ENCODE measurements around the gene FAM180A.
"Not testable (repeated sequence)": the region's sequence is repeated elsewhere in the genome, so short reads cannot be mapped to it uniquely, and the experiment has no call there.

The FAM180A gene

DNA sequence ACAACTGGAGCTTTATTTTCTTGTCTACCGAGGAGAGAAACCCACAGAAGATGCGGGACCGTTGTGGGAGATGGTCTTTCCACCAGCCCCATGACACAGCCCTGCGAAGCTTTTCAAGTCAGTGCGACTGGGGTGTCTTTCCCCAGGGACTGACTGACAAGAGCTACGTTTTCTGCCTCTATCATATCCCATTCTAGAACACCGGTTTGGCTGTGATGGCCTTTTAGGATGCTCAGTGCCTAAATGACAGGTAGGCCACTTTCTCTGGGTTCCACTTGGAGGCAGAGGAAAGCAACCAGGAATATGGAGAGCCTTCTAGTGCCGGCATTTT lies 37.5 kb downstream of the FAM180A start:
- DNase-seq: no peak

GRCh38 chr7:135710417-135711138 lies 38.0 kb downstream of the FAM180A start:
- DNase-seq: no peak

DNA sequence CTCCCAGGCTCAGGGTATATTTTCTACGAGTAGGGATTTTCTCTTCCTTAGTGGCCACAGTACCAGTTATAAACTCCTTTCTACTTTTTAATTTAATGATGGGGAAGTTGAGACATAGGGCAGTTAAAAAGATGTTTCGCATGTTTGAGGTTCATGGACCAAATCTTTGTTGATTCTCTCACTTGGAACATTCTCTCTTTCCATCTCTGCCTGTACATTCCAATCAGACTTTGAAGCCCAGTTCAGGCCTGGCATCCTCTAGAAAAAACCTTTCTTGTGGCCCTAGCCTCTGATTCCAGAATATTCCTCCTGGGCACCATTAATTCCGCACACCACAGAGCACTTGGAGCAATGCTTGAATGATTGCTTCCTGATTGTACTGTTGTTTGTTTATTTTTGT lies 39.1 kb downstream of the FAM180A start:
- DNase-seq: no peak

DNA sequence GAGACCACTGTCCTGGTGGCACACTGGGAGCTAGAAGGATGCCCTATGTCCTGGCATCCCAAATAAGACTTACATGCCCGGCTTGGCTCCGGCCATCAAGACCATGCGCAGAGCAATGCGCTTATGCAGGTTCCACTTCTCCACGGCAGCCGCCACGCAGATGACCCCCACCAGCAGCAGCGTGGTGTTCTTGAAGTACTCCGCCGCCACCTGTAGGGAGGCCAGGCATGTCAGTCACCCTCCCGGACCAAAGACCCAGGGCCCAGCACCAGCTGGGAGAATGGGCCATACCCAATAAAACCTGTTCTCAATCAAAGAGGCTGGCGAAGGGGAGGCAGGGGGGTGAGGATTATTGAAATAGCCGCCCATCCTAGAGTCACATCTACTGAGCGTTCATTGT lies 40.6 kb downstream of the FAM180A start:
- DNase-seq: no peak

DNA sequence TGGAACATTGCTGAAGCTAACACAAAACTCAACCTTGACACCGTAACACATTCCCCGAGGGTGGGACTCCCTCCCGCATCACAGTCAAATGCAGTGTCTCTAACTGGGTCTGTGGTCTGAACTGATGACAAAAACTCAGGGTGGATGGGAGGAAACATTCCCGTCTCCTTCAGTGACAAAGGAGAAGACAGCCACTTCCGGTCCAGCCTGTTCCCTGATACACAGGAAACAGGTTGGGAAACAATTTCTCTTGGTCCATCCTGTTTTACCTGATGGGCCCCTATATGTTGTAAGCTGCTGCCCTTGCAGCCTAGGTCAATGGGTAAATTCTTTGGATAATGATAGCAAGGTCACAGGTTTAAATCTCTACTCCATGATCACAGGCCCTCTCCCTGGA lies 41.0 kb downstream of the FAM180A start:
- no peak for DNase-seq

- no peak for DNase-seq
Measured at GRCh38 chr7:135706858-135707569, 41.6 kb downstream of the FAM180A start.

DNA sequence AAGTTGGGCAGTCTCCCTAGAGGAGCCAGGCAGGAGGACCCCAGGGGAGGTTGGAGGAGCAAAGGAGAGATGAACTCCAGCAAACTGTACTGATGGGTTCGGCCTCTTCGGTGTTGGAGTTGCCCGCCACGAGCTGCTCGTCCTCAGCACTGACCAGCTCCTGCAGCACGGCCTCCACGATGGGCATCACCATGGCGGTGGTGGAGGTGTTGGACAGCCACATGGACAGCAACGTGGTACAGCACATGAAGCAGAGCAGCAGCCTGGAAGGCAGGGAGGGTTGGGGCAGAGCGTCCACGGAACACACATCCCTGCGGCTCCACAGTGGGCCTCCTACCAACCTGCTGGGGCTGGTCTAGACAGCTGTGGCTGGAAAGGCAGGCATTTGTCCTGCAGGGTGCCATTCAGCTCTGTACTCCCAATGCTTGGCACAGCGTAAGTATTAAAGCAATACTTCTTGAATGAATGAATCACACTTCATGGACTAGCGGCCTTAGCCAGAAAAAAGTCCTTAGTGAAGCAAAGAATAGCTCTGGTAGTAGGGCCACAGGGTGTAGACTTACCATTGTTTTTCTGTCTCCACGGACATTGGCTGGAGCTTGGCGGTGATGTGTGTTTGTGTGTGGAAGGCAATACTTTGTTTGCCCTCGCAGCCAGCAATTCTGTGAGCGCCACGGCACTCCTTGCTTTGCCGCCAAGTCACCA lies 42.4 kb downstream of the FAM180A start:
- no peak for DNase-seq

- no peak for DNase-seq
Measured at GRCh38 chr7:135704698-135705097, 43.9 kb downstream of the FAM180A start.

DNA sequence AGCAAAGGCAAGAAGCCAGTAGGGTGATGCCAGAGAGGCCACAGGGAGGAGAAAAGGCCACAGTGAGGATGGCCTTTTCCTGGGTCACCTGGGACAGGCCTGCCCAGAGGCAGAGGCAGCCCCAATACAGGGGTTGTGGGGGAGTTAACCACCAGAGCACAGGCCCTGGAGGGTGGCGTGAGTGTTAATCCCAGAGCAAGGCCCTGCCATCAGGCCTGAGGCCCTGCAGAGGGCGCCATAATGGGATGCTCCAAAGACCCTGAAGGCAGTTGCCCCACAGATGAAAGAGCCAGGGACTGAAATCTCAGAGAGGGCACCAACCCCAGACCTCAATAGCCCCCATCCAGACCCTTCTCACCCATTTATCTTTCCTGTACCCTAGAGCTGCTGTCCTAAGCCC lies 44.5 kb downstream of the FAM180A start:
- DNase-seq: no peak

GRCh38 chr7:135697276-135698049 lies 51.1 kb downstream of the FAM180A start:
- no peak for DNase-seq

DNA sequence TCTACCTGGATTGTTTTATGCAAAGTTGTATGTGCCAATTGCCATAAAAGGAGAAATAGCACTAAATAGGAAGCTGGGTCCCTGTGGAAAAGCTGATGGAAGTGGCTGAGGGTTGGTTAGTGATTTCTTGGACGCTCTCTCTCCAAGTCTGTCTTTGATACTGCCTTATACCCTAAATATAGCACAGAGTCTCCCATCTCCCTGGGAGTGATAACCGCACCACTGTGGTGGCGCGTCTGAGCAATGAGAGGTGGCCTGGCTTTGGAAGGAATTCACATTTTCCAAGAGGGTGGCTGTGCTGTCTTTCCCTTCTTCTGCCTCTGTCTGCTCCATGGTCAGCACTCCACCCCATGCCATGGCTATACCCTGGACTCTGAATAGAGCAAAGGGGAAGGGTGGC lies 55.1 kb downstream of the FAM180A start:
- DNase-seq: no peak

- DNase-seq: not testable (repeated sequence)
Measured at GRCh38 chr7:135692606-135693005, 56.0 kb downstream of the FAM180A start.

DNA sequence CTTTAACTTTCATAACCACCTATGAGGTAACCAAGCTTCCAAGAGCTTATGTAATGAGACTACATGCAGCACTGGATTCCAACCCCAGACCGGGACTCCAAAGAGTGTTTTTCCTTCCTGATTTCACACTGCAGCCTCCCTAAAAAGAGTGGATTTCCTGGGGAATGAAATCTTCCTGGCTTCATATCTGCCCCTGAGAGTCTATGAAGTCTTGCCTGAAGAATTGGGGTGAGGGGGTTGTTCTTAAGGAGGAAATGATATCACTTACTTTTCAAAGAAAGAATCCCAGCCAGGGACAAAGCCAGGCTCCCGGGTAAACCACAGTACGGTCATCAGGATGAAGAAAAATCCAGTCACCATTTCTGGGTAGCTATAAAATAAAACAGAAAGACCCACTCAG lies 56.6 kb downstream of the FAM180A start:
- DNase-seq: no peak

DNA sequence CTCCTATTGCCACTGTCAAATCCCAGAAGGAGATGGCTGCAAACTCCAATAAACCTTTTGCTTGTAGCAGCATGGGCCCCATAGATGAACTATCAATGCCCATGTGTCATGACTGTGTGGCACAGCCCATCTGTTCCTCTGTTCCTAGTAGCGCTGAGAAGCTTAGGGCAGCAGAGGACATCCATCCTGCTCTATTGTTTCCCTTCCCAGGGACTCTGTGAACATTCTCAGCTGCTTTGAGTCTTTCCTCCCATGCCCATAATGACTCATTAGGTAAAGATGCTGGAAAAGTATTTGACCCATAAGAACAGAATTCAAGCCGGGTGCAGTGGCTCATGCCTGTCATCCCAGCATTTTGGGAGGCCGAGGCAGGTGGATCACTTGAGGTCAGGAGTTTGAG lies 58.0 kb downstream of the FAM180A start:
- no peak for DNase-seq

GRCh38 chr7:135687466-135687865 lies 61.1 kb downstream of the FAM180A start:
- no peak for DNase-seq

- DNase-seq: no peak
Measured at GRCh38 chr7:135685306-135686084, 63.1 kb downstream of the FAM180A start.

DNA sequence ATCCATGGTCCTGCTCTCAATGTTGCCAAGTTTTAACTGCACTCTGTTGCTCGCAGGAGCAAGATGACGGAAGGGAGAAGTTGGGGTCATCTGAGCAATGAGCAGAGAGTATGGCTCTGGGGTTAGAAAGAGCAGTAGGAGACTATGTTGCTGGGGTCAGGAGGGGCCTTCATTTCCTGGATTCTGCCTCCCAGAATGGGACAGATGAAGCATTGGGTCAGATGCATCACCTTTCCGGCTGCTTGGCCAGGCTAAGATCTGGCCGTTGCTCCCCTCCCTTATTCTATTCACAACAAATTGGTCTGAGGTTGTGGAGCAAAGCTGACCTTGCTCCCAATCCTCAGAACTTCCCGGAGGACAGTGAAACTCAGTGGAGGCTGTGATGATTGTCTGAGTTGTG lies 63.9 kb downstream of the FAM180A start:
- no peak for DNase-seq

GRCh38 chr7:135684136-135684535 lies 64.5 kb downstream of the FAM180A start:
- DNase-seq: no peak

- no peak for DNase-seq
Measured at GRCh38 chr7:135683609-135684008, 65.0 kb downstream of the FAM180A start.

DNA sequence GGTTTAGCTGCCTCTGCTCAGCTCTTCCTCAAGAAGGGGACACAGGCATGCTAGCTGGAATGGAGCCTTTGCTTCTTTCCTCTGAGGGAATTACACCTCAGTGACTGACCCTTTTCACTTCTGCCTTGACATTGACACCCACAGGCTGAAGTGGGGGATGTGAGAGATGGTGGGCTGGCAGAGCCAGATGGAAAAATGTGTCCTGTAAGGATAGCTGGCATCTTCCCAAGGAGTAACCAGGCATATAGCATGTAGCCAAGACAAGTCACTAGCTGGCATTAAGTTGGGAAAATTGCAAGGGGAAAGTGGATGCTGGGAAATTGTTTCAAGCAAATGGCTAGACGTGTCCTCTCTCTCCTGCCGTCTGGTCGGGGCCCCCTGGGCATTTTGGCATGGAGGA lies 66.4 kb downstream of the FAM180A start:
- no peak for DNase-seq

GRCh38 chr7:135681762-135682161 lies 66.9 kb downstream of the FAM180A start:
- no peak for DNase-seq

Measured in SHP77 (cell line).